IPS DF 6.9 (cell line): ENCODE data around the gene NRSN2.

ENCODE experiments used
- DNase-seq: peaks from one replicate; pipeline ENCODE4 v3.0.0-alpha.2; 2013; ENCODE audit warnings: low read depth, low spot score
- H3K27ac ChIP-seq: one replicate; pipeline ENCODE4 v1.5.1; 2013; ENCODE audit warnings: low read length, control low read depth
- H3K27me3 ChIP-seq: 2 replicates; pipeline ENCODE4 v1.6.1; 2013; ENCODE audit warnings: mild to moderate bottlenecking, low read length; ENCODE audit not compliant: control insufficient read depth, insufficient read depth
- H3K36me3 ChIP-seq: 2 replicates; pipeline ENCODE4 v1.6.1; 2013; ENCODE audit warnings: low read length; ENCODE audit not compliant: control insufficient read depth, insufficient read depth
- H3K4me1 ChIP-seq: 2 replicates; pipeline ENCODE4 v1.6.1; 2013; ENCODE audit warnings: low read length; ENCODE audit not compliant: control insufficient read depth, insufficient read depth
- H3K4me3 ChIP-seq: 2 replicates; pipeline ENCODE4 v1.5.1; 2013; ENCODE audit warnings: mild to moderate bottlenecking, low read length
- H3K9me3 ChIP-seq: 2 replicates; pipeline ENCODE4 v1.6.1; 2013; ENCODE audit warnings: low read length, inconsistent platforms; ENCODE audit not compliant: control insufficient read depth, insufficient read depth
- WGBS: extraction: QIAGEN DNeasy Blood & Tissue Kit; methylation state at CpG from one replicate; pipeline ENCODE4 v1.1.7; 2013; ENCODE audit warnings: mixed read lengths, missing lambda C conversion rate; ENCODE audit not compliant: insufficient read length, insufficient coverage; 5-methylcytosine and 5-hydroxymethylcytosine counted together

Gene NRSN2

DNA sequence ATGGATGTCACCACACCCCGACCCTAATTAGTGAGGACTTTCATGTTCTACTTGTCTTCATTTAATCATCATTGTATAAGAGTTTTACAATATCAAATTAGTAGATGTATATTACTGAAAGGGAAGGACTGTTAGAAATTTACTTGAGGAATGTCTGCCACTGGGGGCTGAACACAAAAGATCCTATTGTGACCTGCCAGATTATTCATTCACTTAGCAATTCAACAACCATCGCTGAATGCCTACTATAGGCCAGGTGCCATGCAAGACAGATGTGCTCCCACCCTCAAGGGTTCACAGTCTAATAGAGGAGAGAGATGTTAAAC, 53.2 kb downstream of the NRSN2 start:
- no CpG with 5 or more reads among the region's 2 CpGs for WGBS
- Histone ChIP-seq H3K4me1 (peaks cover 2% of the 10 kb centered on the region; the same call in 1 of the 2 replicates), H3K27me3 (no peaks in the 10 kb centered on the region), H3K36me3 (no peaks in the 10 kb centered on the region), H3K4me3 (no peak overlapping the region), H3K9me3 (no peaks in the 10 kb centered on the region), H3K27ac (no peak overlapping the region)
- no peak for DNase-seq

DNA sequence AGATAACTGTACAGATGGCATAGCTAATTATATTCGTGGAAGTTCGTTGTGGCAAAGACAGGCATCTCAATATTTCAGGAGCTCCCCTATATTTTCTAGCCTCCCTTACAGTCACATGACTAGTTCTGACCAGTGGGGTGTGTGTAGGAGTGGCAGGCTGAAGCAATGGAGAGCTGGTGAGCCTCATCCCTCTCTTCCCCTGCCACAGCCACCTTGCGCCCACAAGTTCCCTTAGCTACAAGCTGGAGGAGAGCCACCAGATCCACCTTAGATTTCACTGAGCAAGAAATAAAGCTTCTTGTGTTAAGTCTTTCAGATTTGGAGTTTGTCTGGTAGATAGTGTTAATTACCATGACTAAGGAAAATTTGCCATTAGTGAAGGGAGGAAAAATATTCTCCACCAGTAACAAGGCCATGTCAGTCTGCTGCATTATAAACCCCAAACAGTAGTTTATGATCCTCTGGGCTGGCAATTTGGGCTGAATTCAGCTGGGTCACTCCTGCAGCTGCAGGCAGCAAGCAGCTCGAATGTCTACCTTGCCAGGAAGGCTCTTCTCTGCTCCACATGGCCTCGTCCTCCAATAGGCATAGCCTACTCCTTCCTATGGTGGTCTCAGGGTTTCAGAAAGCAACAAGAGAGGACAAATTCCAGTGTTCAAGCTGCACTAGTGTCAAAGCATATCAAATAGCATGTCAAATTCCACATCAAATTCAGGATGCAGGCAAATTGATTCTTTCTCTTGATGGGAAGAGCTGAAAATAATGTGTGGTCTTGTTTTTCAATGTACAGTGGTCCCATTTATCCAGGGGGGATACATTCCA, 53.8 kb downstream of the NRSN2 start:
- Histone ChIP-seq H3K4me3 (no peak overlapping the region), H3K27me3 (no peaks in the 10 kb centered on the region), H3K27ac (no peak overlapping the region), H3K36me3 (no peaks in the 10 kb centered on the region), H3K4me1 (peaks cover 2% of the 10 kb centered on the region; the same call in 1 of the 2 replicates), H3K9me3 (no peaks in the 10 kb centered on the region)
- whole genome bisulfite sequencing, result no CpG with 5 or more reads among the region's 5 CpGs
- DNase-seq, result no peak

DNA sequence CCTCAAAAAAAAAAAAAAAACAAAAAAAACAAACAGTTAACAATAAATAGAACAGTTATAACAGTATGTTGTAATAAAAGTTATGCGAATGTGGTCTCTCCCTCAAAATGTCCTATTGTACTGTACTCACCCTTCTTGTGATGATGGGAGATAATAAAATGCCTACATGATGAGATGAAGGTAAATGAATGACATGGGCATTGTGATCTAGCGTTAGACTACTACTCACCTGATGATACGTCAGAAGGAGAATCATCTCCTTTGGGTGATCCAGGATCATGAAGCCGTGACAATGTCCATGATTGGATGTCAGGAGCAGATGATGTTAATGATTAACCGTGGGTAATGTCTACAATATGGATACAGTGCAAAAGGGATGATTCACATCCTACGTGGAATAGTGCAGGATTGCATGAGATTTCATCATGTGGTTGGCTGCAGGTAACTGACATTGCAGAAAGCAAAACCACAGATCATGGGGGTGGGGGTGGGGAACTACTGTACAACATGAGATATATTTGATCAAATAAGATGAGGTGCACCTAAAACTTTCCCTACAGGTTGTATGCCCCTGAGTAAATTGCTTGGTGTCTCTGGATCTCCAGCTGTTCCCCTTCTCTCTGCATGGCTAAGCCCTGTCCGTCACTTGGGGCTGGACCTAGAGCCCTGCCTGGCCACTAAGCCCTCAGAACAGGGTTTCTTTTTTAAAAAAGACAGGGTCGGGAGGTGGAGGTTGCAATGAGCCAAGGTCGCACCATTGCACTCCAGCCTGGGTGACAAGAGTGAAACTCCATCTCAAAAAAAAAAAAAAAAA, 55.0 kb downstream of the NRSN2 start:
- no peak for DNase-seq
- Histone ChIP-seq H3K27ac (no peak overlapping the region), H3K4me1 (peaks cover 2% of the 10 kb centered on the region; the same call in 1 of the 2 replicates), H3K36me3 (no peaks in the 10 kb centered on the region), H3K9me3 (no peaks in the 10 kb centered on the region), H3K27me3 (no peaks in the 10 kb centered on the region), H3K4me3 (no peak overlapping the region)
- no CpG with 5 or more reads among the region's 9 CpGs for WGBS

DNA sequence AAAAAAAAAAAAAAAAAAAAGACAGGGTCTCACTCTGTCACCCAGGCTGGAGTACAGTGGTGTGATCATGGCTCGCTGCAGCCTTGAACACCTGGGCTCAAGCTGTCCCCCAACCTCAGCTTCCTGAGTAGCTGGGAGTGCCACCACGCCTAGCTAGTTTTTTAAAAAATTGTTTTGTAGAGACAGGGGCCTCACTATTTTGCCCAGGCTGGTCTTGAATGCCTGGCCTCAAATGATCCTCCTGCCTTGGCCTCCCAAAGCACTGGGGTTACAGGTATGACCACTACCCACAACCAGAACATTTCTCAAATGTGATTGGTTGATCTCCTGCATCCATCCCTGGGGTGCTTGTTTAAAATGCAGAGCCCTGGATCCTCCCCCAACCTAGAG, 55.6 kb downstream of the NRSN2 start:
- Histone ChIP-seq H3K27ac (no peak overlapping the region), H3K9me3 (no peaks in the 10 kb centered on the region), H3K36me3 (no peaks in the 10 kb centered on the region), H3K27me3 (no peaks in the 10 kb centered on the region), H3K4me1 (peaks cover 2% of the 10 kb centered on the region; the same call in 1 of the 2 replicates), H3K4me3 (no peak overlapping the region)
- DNase-seq, result no peak
- no CpG with 5 or more reads among the region's 2 CpGs for whole genome bisulfite sequencing

DNA sequence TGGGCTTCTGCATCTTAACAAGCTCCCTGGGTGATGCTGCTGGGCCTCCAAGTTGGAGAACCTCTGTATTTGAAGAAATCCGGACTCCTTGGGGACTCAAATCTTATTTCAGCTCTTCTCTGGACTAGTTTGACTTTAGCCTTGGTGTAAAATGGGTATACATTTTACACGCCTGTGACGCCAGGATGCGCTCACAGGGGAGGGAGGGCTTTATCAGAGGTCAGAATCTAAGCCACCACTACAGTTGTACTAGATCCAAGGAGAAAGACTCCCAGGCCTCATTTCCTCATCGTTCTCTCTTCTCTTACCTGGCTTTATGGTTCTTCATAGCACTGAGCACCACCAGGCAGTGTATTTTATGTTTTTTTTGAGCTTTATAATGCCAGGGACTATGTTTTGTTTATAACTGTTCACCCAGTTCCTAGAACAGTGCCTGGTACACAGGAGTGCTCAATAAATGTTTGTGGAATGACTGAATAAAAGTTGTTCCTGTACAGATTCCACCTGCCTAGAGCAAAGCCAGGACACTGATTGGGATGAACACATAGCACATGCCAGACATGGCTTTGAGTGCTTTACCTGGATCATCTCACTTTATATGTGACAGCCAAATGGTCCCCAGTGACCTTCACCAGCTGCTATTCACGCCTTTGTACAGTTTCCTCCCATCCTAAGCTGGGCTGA, 56.1 kb downstream of the NRSN2 start:
- H3K27ac ChIP-seq, result no peak overlapping the region
- H3K4me3 ChIP-seq, result no peak overlapping the region
- no peaks in the 10 kb centered on the region for H3K9me3 ChIP-seq
- no peaks in the 10 kb centered on the region for H3K27me3 ChIP-seq
- DNase-seq, result no peak
- H3K36me3 ChIP-seq, result no peaks in the 10 kb centered on the region
- no CpG with 5 or more reads among the region's 6 CpGs for WGBS
- H3K4me1 ChIP-seq, result peaks cover 2% of the 10 kb centered on the region; the same call in 1 of the 2 replicates

DNA sequence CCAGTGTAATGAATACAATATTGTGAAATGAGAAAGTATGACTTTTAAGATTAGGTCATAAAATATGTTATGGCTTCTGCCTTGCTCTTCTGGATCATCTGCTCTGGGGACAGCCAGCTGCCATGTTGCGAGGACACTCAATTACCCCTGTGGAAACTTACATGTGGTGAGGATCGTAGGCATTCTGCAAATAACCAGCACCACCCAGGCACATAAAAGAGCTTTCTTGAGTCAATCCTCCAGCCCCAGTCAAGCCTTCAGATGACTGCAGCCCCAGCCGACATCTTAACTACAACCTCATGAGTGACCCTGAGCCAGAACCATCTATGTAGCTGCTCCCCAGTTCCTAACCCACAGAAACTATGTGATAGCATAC, 56.7 kb downstream of the NRSN2 start:
- Histone ChIP-seq H3K27me3 (no peaks in the 10 kb centered on the region), H3K27ac (no peak overlapping the region), H3K36me3 (no peaks in the 10 kb centered on the region), H3K4me3 (no peak overlapping the region), H3K4me1 (peaks cover 2% of the 10 kb centered on the region; the same call in 1 of the 2 replicates), H3K9me3 (no peaks in the 10 kb centered on the region)
- WGBS, result no CpG with 5 or more reads among the region's 3 CpGs
- DNase-seq, result no peak

DNA sequence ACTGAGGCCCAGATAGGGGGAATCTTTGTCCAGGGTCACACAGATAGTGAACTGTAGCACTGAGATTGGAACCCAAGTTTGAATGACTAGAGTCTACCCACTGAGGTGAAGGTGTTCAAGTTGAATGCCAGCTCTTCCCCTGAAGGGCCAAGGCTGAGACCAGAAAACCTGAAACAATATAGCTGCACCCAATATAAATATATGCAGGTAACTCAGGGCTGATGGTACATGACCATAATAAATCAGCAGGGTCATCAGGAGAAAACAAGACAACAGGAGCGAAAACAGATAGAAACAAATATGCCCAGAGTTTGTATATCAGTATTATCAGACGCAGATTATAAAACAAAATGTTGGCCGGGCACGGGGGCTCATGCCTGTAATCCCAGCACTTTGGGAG, 57.2 kb downstream of the NRSN2 start:
- H3K4me3 ChIP-seq, result no peak overlapping the region
- no peaks in the 10 kb centered on the region for H3K27me3 ChIP-seq
- H3K27ac ChIP-seq, result no peak overlapping the region
- WGBS, result no CpG with 5 or more reads among the region's 4 CpGs
- DNase-seq, result no peak
- H3K36me3 ChIP-seq, result no peaks in the 10 kb centered on the region
- no peaks in the 10 kb centered on the region for H3K9me3 ChIP-seq
- peaks cover 2% of the 10 kb centered on the region; the same call in 1 of the 2 replicates for H3K4me1 ChIP-seq
